AG08396 (cell line): Measurements from ENCODE around the gene GOLGA8B.
"Not testable (repeated sequence)": the region's sequence is repeated elsewhere in the genome, so short reads cannot be mapped to it uniquely, and the experiment has no call there.

Experiments
- DNase-seq: peaks from one replicate; pipeline ENCODE4 v3.0.0; 2012; ENCODE audit warnings: low spot score, mixed read lengths

GOLGA8B gene

DNA sequence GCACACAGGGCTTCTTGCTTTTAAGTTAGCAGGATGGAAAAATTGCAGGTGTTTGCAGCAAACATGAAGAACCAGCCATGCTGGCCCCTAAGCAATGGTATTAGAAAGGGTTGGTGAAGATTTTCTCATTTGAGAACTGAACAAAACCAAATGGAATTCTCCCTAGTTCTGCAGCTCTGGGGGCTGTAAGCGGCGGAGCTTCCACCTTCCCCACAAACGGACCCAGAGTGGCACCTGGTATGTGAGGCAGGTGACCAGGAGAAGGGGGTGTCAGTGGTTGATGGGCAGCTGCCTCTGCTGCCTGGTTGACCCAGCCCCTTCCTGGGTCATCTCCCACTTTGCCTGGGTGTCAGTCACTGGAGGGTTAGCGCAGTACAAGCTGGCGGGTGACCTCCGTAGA, 22.6 kb downstream of the GOLGA8B start:
- not testable (repeated sequence) for DNase-seq

DNA sequence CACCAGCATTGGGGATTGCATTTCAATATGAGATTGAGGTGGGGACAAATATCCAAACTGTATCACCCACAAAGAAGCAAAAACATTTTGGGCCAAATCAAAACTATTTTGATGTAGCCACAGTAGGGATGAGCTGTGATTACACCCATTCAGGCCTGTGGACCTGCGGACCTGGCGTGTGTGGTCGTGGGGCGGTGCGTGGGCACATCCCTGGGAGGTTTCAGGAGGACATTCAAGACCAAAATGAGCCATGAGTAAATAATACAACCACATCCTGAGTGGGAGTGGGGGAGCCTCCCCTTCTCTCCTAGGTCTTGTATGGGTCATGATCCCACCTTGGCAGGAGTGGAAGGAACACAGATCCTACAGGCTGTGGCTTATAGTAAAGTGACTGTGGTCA, 23.7 kb downstream of the GOLGA8B start:
- not testable (repeated sequence) for DNase-seq

DNA sequence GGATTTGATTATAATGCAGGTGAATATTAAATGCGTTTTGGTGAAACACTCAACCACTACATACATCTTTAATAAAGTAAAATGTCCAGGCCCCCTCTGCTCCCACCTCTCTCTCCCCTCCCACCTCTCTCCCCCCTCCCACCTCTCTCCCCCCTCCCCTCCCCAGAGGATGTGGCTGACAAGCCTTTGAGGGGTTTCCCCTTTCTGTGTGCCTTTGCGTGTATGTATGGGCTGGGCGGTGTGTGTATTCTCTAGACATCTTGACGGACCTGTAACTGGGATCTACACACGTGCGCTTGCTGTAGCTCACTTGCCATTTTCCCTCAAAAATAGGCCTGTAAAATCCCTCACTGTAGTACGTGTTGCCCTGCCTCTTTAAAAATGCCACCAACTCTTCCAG, 28.3 kb downstream of the GOLGA8B start:
- not testable (repeated sequence) for DNase-seq

DNA sequence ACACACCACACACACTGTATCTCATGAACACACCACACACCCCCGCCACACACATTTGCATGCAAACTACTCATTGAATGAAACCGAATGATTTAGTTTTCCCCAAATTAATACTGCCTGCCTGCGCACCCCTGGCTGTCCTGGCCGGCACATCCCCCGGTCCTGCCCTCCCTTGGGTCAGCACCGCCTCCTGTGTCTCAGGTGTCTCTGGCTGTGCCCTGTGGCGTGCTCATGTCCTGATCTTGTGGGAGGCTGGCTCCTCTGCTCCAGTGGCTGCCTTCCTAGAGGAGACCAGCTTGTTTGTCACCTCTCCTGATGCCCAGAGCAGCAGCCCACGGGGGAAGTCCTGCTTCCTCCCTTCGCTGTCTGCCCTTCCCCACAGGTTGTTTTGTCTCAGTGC, 28.7 kb downstream of the GOLGA8B start:
- DNase-seq, result not testable (repeated sequence)

DNA sequence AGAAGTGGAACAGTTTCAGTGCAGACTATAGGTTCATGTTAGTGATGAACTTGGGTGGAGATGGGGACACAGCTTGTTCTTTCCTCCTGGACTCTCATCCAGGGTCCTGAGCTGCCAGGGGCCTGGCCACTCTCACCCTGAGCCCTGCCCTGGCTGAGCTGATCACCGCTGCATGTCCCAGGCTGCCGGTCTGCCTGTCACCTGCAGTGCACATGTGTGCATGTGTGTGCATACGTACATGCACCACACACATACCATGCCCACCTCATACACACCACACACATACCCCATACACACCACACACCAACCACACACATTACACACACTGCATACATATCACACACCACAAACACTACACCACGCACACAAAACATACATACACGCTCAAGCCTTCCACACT, 29.3 kb downstream of the GOLGA8B start:
- not testable (repeated sequence) for DNase-seq

DNA sequence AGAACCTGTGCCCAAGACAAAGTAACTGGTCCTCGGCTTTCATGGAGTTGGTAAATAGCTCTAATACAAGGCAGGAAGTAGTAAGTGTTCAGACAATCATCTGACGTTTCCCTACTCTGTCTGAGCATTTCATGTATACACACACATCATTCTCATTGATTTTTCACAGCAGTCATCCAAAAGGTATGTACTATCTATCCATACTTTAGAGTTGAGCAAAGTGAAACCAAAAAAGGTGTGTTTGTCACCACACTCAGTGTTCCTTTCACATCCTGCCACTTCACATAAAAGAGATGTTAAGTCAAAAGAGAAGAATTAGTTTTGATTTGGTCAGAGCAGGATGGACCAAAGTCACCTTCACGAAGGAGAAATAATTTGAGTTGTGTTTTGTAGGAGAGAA, 33.3 kb downstream of the GOLGA8B start:
- DNase-seq, result not testable (repeated sequence)

DNA sequence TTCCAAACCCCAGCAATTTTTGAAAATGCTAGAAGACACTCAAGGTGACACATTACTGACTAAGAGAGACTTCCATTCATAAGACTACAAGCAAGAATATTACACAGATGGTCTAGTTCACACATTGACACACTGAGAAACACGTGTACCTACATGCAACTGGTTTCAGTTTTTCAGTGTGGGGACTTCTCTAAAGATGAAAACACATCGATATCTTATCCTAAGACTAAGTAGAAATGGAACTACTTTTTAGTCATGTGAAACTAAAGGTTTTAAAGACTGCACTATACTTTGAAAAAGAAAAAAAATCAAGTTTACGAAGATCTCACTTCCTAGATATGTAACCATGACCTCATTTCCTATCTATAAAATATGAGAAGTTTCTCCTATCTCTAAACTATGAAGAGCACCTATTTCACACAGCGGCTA, 34.1 kb downstream of the GOLGA8B start:
- not testable (repeated sequence) for DNase-seq

DNA sequence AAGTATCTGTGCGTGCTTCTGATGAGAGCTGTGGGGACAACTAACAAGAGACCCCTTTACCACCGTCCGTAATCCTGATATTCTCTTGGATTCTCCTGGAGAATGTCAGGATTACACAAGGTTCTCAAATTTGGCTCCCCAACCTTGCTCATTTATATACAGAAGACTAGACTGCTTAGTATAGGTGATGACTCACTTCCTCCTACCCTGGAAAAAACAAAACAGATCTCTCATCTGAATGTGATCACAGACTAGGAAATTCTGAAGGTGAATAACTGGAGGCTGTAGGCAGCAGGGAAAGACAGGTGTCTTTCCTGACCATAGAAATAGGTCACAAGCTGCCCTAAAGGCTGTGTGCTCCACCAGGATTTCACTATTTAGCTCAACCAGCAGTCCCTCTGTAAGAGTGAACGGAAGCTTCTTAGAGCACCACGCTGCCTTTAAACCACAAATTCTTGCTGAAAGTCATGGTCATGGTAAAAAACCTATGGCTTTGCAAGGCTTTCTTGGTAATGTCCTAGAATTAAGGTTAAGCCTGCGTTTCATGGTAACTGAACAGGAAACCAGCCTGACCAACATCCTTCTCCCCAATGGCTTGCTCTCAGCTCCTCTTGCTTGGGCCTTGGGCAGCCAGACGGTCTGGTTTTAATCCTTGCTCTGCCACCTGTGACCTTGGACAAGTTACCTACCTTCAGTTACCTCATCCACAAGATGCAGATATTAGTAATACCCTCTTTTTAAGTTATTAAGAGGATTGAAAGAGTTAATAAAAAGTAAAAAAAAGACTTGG, 39.4 kb downstream of the GOLGA8B start:
- not testable (repeated sequence) for DNase-seq

DNA sequence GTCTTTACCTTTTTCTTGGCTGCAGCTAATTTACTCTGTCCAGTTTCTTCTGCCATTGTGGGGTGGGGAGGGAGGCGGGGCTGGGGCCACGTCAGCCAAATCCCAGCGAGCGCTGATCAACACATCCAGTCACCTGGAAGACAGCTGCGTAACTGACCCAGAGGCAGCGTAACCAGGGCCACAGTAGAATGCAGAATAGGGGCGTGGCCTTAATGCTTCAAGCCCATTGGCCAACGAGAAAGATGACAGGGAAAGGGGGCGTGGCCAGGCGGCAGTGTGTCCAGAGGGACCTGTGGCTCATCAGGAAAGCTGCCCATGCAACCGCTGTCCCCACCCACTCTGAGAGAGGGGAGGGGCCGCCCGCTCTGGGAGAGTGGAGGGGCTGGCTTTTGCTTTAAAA, 47.6 kb downstream of the GOLGA8B start:
- not testable (repeated sequence) for DNase-seq
